Mesothelial cell of epicardium (in vitro differentiated cells): ENCODE data around the gene FANCC. TPM values are rescaled to one million over a fixed set of nuclear protein-coding genes. Genes with fewer than 3 reads are reported as not detected.

ENCODE experiments used
- DNase-seq, 2 experiments: peaks; one replicate each; pipeline ENCODE4 v3.0.0; 2021; ENCODE audit warnings: low spot score in 2 of 2; ENCODE audit not compliant: unreplicated experiment in 2 of 2
- H3K27ac Mint-ChIP-seq: 2 replicates; pipeline ENCODE4 v1.8.0; 2021; ENCODE audit warnings: mixed read lengths
- H3K27me3 Mint-ChIP-seq: 2 replicates; pipeline ENCODE4 v1.8.0; 2021; ENCODE audit warnings: low read depth, mixed read lengths
- H3K36me3 Mint-ChIP-seq: 2 replicates; pipeline ENCODE4 v1.8.0; 2021; ENCODE audit warnings: mixed read lengths
- H3K4me1 Mint-ChIP-seq: 2 replicates; pipeline ENCODE4 v1.8.0; 2021; ENCODE audit warnings: mixed read lengths
- H3K4me3 Mint-ChIP-seq: 2 replicates; pipeline ENCODE4 v1.8.0; 2021; ENCODE audit warnings: mild to moderate bottlenecking, moderate library complexity, mixed read lengths
- H3K9me3 Mint-ChIP-seq: 2 replicates; pipeline ENCODE4 v1.8.0; 2021; ENCODE audit warnings: mixed read lengths
- CTCF ChIP-seq: fragments of 200-600 bp; sonication (generic); IDR thresholded peaks from one replicate; pipeline ENCODE4 v1.5.0; 2021; ENCODE audit warnings: antibody characterized with exemption; ENCODE audit not compliant: unreplicated experiment
- total RNA-seq: library from RNA; stranded (reverse); gene quantifications from 3 replicates; pipeline ENCODE4 v1.2.1, GENCODE V29; 2021

Gene FANCC
- total RNA-seq, 1 donor from 2014 or later = 22.5 TPM

GRCh38 chr9:95075700-95076099, 241.8 kb downstream of the FANCC start:
- H3K27ac Mint-ChIP-seq = no peak overlapping the region
- no peak overlapping the region for H3K4me3 Mint-ChIP-seq
- H3K4me1 Mint-ChIP-seq = peaks cover 29% of the 10 kb centered on the region
- H3K36me3 Mint-ChIP-seq = peaks cover 5% of the 10 kb centered on the region
- no peak for TF ChIP-seq CTCF
- H3K9me3 Mint-ChIP-seq = no peaks in the 10 kb centered on the region
- no peak for DNase-seq
- no peaks in the 10 kb centered on the region for H3K27me3 Mint-ChIP-seq

GRCh38 chr9:95074632-95075031, 242.9 kb downstream of the FANCC start:
- no peak for DNase-seq
- Mint-ChIP-seq H3K36me3 (peaks cover 5% of the 10 kb centered on the region), H3K9me3 (no peaks in the 10 kb centered on the region), H3K27ac (no peak overlapping the region), H3K4me1 (peaks cover 39% of the 10 kb centered on the region), H3K4me3 (no peak overlapping the region), H3K27me3 (no peaks in the 10 kb centered on the region)
- no peak for TF ChIP-seq CTCF

- peak overlapping the region; percentile 41 for H3K27ac Mint-ChIP-seq
- H3K4me3 Mint-ChIP-seq = no peak overlapping the region
- H3K4me1 Mint-ChIP-seq = peaks cover 34% of the 10 kb centered on the region
- no peak for TF ChIP-seq CTCF
- DNase-seq = no peak
- no peaks in the 10 kb centered on the region for H3K9me3 Mint-ChIP-seq
- H3K27me3 Mint-ChIP-seq = no peaks in the 10 kb centered on the region
- peaks cover 8% of the 10 kb centered on the region for H3K36me3 Mint-ChIP-seq
These were observed 243.6 kb downstream of the FANCC start for GRCh38 chr9:95073918-95074317.

GRCh38 chr9:95073042-95073607, 244.4 kb downstream of the FANCC start:
- no peak for DNase-seq
- Mint-ChIP-seq H3K27me3 (no peaks in the 10 kb centered on the region), H3K4me1 (peaks cover 26% of the 10 kb centered on the region), H3K36me3 (peaks cover 14% of the 10 kb centered on the region), H3K9me3 (no peaks in the 10 kb centered on the region), H3K27ac (peak overlapping the region; percentile 48), H3K4me3 (no peak overlapping the region)
- TF ChIP-seq CTCF = no peak

GRCh38 chr9:95071925-95072324, 245.6 kb downstream of the FANCC start:
- no peaks in the 10 kb centered on the region for H3K9me3 Mint-ChIP-seq
- no peak overlapping the region for H3K27ac Mint-ChIP-seq
- H3K27me3 Mint-ChIP-seq = no peaks in the 10 kb centered on the region
- peaks cover 14% of the 10 kb centered on the region for H3K4me1 Mint-ChIP-seq
- H3K4me3 Mint-ChIP-seq = no peak overlapping the region
- no peak for TF ChIP-seq CTCF
- H3K36me3 Mint-ChIP-seq = peaks cover 17% of the 10 kb centered on the region
- no peak for DNase-seq

- TF ChIP-seq CTCF = no peak
- no peaks in the 10 kb centered on the region for H3K27me3 Mint-ChIP-seq
These were observed 246.1 kb downstream of the FANCC start for GRCh38 chr9:95071450-95071849.

More at GRCh38 chr9:95071450-95071849, 246.1 kb downstream of the FANCC start:
- no peak overlapping the region for H3K27ac Mint-ChIP-seq
- no peaks in the 10 kb centered on the region for H3K9me3 Mint-ChIP-seq
- H3K4me1 Mint-ChIP-seq = peaks cover 13% of the 10 kb centered on the region
- no peak overlapping the region for H3K4me3 Mint-ChIP-seq
- peaks cover 18% of the 10 kb centered on the region for H3K36me3 Mint-ChIP-seq
- DNase-seq = no peak
